Endodermal cell (in vitro differentiated cells): ENCODE measurements around the gene ABCC1. TPM values are rescaled to one million over a fixed set of nuclear protein-coding genes. Genes with fewer than 3 reads are reported as not detected.

Experiments used
- DNase-seq: peaks from one replicate; pipeline ENCODE4 v3.0.0-alpha.2; 2017
- H3K27ac ChIP-seq: 2 replicates; pipeline ENCODE4 v1.5.1; 2013; ENCODE audit warnings: mild to moderate bottlenecking, low read depth, low read length, moderate library complexity
- H3K27me3 ChIP-seq: 2 replicates; pipeline ENCODE4 v1.6.1; 2013; ENCODE audit warnings: mild to moderate bottlenecking, low read length, moderate library complexity; ENCODE audit not compliant: insufficient read depth, control insufficient read depth, poor library complexity, severe bottlenecking
- H3K36me3 ChIP-seq: 2 replicates; pipeline ENCODE4 v1.7.0; 2013; ENCODE audit warnings: mild to moderate bottlenecking, low read length, moderate library complexity; ENCODE audit not compliant: control insufficient read depth, insufficient read depth
- H3K4me1 ChIP-seq: one replicate; pipeline ENCODE4 v1.7.0; 2013; ENCODE audit warnings: low read length; ENCODE audit not compliant: control insufficient read depth, insufficient read depth
- H3K4me3 ChIP-seq: 2 replicates; pipeline ENCODE4 v1.5.1; 2013; ENCODE audit warnings: mild to moderate bottlenecking, low read length, moderate library complexity
- H3K9ac ChIP-seq: 2 replicates; pipeline ENCODE4 v1.6.1; 2013; ENCODE audit warnings: mild to moderate bottlenecking, low read length, moderate library complexity; ENCODE audit not compliant: poor library complexity, severe bottlenecking; ENCODE audit errors: extremely low read depth
- H3K9me3 ChIP-seq: 2 replicates; pipeline ENCODE4 v1.6.1; 2013; ENCODE audit warnings: mild to moderate bottlenecking, low read length, moderate library complexity; ENCODE audit not compliant: control insufficient read depth
- H3K27ac Mint-ChIP-seq: 2 replicates; pipeline ENCODE4 v1.8.0; 2020; ENCODE audit warnings: mixed read lengths
- H3K27me3 Mint-ChIP-seq: 2 replicates; pipeline ENCODE4 v1.8.0; 2021; ENCODE audit warnings: mild to moderate bottlenecking, mixed read lengths; ENCODE audit not compliant: insufficient read depth
- H3K36me3 Mint-ChIP-seq: 2 replicates; pipeline ENCODE4 v1.8.0; 2020; ENCODE audit warnings: low read depth, mixed read lengths
- H3K4me1 Mint-ChIP-seq: 2 replicates; pipeline ENCODE4 v1.8.0; 2020; ENCODE audit warnings: mixed read lengths
- H3K4me3 Mint-ChIP-seq: 2 replicates; pipeline ENCODE4 v1.8.0; 2020; ENCODE audit warnings: mild to moderate bottlenecking, moderate library complexity, mixed read lengths
- H3K9me3 Mint-ChIP-seq: 2 replicates; pipeline ENCODE4 v1.8.0; 2020; ENCODE audit warnings: mild to moderate bottlenecking, mixed read lengths
- CTCF ChIP-seq: fragments of 200-600 bp; sonication (generic); conservative IDR thresholded peaks from 2 replicates; pipeline ENCODE4 v1.5.0; 2021; ENCODE audit warnings: antibody characterized with exemption, mild to moderate bottlenecking
- WGBS, 2 experiments: methylation state at CpG; one replicate each; pipeline versions ENCODE4 v1.1.5 to v1.1.7; 2013; ENCODE audit warnings: missing lambda C conversion rate in 2 of 2, mixed read lengths in 1 of 2; ENCODE audit not compliant: insufficient coverage in 1 of 2, insufficient read length in 1 of 2; 5-methylcytosine and 5-hydroxymethylcytosine counted together
- total RNA-seq, 2 donors: library from RNA; stranded (reverse); fragmentation: NEBNext Ultra II Directional in 1 of 2; extraction: Animal tissue kit (Norgen Biotek cat#: 25700) in 1 of 2; gene quantifications; 2 replicates in 1 of 2; 3 replicates in 1 of 2; pipeline ENCODE4 v1.2.1, GENCODE V29; 2021

ABCC1 gene
- total RNA-seq, 2 donors from 2014 or later: 47.1 to 51.2 TPM

DNA sequence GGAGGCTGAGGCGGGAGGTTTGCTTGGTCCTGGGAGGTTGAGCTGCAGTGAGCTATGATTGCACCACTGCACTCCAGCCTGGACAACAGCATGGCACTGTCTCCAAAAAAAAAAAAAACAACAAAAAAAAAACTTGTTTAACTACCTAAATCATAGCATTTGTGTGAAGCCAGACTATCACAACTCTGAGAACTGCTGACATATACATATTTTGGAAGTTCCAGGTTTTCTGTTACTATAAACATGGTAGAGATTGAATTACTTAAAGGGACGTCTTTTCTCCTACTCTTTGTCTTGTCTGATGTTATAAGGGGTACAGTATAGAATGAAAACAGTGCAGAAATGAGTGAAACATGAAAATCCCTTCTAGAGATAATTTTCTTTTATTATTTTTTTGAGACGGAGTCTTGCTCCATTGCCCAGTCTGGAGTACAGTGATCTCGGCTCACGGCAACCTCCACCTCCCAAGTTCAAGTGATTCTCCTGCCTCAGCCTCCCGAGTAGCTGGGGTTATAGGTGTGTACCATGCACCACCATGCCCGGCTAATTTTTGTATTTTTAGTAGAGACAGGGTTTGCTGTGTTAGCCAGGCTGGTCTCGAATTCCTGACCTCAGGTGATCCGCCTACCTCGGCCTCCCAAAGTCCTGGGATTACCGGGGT is 18.4 kb downstream of the ABCC1 start:
- peaks cover 30% of the 10 kb centered on the region for H3K9me3 ChIP-seq
- H3K4me1 ChIP-seq: no peaks in the 10 kb centered on the region
- H3K4me1 Mint-ChIP-seq: peaks cover 10% of the 10 kb centered on the region
- 94% methylated on average over 7 to 11 of the region's 11 CpGs for WGBS, 2 experiments
- H3K4me3 ChIP-seq: no peak overlapping the region
- no peak for DNase-seq
- no peak overlapping the region for H3K27ac ChIP-seq
- no peak overlapping the region for H3K27ac Mint-ChIP-seq
- peaks cover 18% of the 10 kb centered on the region for H3K36me3 Mint-ChIP-seq
- H3K27me3 ChIP-seq: no peaks in the 10 kb centered on the region
- peaks cover 6% of the 10 kb centered on the region for H3K36me3 ChIP-seq
- H3K27me3 Mint-ChIP-seq: no peaks in the 10 kb centered on the region
- no peak overlapping the region for H3K4me3 Mint-ChIP-seq
- peaks cover 27% of the 10 kb centered on the region for H3K9me3 Mint-ChIP-seq
- H3K9ac ChIP-seq: no peak overlapping the region
- no peak for TF ChIP-seq CTCF

DNA sequence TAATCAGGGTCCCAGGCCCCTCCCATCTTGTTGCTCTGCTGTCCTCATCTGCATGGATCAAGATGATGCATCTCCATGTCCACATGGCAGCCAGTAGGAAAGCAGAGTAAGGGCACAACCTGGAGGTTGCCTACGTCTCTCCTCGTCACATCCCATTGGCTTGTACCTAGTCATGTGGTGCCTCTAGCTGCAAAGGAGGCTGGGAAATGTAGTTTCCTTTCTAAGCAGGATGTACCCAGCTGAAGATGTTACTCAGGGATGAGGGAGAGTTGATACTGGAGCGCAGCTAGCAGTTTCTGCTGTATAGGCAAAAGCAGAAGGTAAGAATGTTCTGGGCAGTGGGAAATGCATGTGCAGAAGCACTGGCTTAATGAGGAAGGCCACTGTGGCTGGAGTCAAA is 20.8 kb downstream of the ABCC1 start:
- Mint-ChIP-seq H3K27me3 (peaks cover 8% of the 10 kb centered on the region), H3K4me3 (no peak overlapping the region), H3K9me3 (peaks cover 15% of the 10 kb centered on the region), H3K4me1 (peaks cover 7% of the 10 kb centered on the region), H3K36me3 (peaks cover 10% of the 10 kb centered on the region), H3K27ac (peak overlapping the region; percentile 48)
- Histone ChIP-seq H3K4me3 (no peak overlapping the region), H3K4me1 (no peaks in the 10 kb centered on the region), H3K9ac (no peak overlapping the region), H3K36me3 (peaks cover 6% of the 10 kb centered on the region), H3K9me3 (peaks cover 22% of the 10 kb centered on the region), H3K27ac (no peak overlapping the region), H3K27me3 (no peaks in the 10 kb centered on the region)
- WGBS, 2 experiments: 79 to 91% methylated on average over 3 of the region's 3 CpGs
- DNase-seq: peak; percentile 87
- TF ChIP-seq CTCF: no peak

GRCh38 chr16:15970743-15971439 is 21.5 kb downstream of the ABCC1 start:
- H3K27ac Mint-ChIP-seq: peak overlapping the region; percentile 88
- DNase-seq: peak; percentile 94

More at GRCh38 chr16:15970743-15971439, 21.5 kb downstream of the ABCC1 start:
- H3K36me3 ChIP-seq: peaks cover 6% of the 10 kb centered on the region
- Mint-ChIP-seq H3K36me3 (peaks cover 10% of the 10 kb centered on the region), H3K27me3 (peaks cover 10% of the 10 kb centered on the region), H3K4me1 (peaks cover 10% of the 10 kb centered on the region), H3K9me3 (peaks cover 15% of the 10 kb centered on the region), H3K4me3 (no peak overlapping the region)
- H3K27me3 ChIP-seq: no peaks in the 10 kb centered on the region
- H3K4me1 ChIP-seq: no peaks in the 10 kb centered on the region
- H3K9me3 ChIP-seq: peaks cover 22% of the 10 kb centered on the region
- no peak overlapping the region for H3K4me3 ChIP-seq
- TF ChIP-seq CTCF: no peak
- WGBS, 2 experiments: 62 to 82% methylated on average over 3 to 7 of the region's 7 CpGs
- no peak overlapping the region for H3K9ac ChIP-seq
- H3K27ac ChIP-seq: no peak overlapping the region
